HepG2 (cell line): Measurements from ENCODE around the gene KIAA0232. TPM values are rescaled to one million over a fixed set of nuclear protein-coding genes. Genes with fewer than 3 reads are reported as not detected.

Experiments used
- ATAC-seq: fragments of 200-7000 bp; cut with Tn5 transposase; 3 replicates; pipeline ENCODE4 v1.9.1; 2020; ENCODE audit warnings: mild to moderate bottlenecking, moderate library complexity
- BruUV-seq: library from RNA; stranded (reverse); fragments of 400-500 nt; replicated peaks from 2 replicates; lab custom pipeline; 2021; lab: Mats Ljungman, UMichigan
- CTCF ChIA-PET: fragments of 300-600 bp; formaldehyde crosslinking; extraction: SDS; loops from one replicate; lab custom pipeline; 2021; ENCODE audit warnings: low total read pairs, inconsistent platforms, low intra/inter-chr PET ratio; lab: Yijun Ruan, JAX
- POLR2A ChIA-PET: fragments of 350-600 bp; sonication (Branson Sonifier 250); formaldehyde crosslinking; loops from one replicate; lab custom pipeline; 2020; ENCODE audit warnings: antibody characterized with exemption, inconsistent platforms; lab: Yijun Ruan, JAX
- DNase-seq: peaks from one replicate; pipeline ENCODE4 v3.0.0-alpha.2; 2015; ENCODE audit warnings: low spot score
- FAIRE-seq: peaks from 3 replicates; lab custom pipeline; 2011; peaks lifted over from hg19 to GRCh38; lab: Jason Lieb, UNC
- H2AFZ ChIP-seq: one replicate; pipeline ENCODE4 v1.6.1; 2011; ENCODE audit warnings: low read length, inconsistent platforms
- H3K27ac ChIP-seq: fragments of 300-600 bp; 3 replicates; pipeline ENCODE4 v1.8.0; 2011; ENCODE audit warnings: mixed run types, mild to moderate bottlenecking, mixed read lengths, low read length, inconsistent platforms; ENCODE audit not compliant: insufficient read depth; ENCODE audit errors: extremely low read length
- H3K27me3 ChIP-seq, 2 experiments: fragments of 200-600 bp in 1 of 2; 2 replicates in 1 of 2; 3 replicates in 1 of 2; pipeline versions ENCODE4 v1.6.0 to v1.8.0; 2011; ENCODE audit warnings: low read length in 2 of 2, mild to moderate bottlenecking in 2 of 2, moderate library complexity in 2 of 2, inconsistent platforms in 1 of 2; ENCODE audit not compliant: insufficient read depth in 2 of 2, control insufficient read depth in 1 of 2
- H3K36me3 ChIP-seq, 2 experiments: fragments of 200-600 bp in 1 of 2; replicated peaks in 1 of 2; 2 replicates in 1 of 2; 3 replicates in 1 of 2; pipeline versions ENCODE4 v1.5.1 to v1.8.0; 2011; ENCODE audit warnings: low read length in 2 of 2, inconsistent platforms in 1 of 2; ENCODE audit not compliant: insufficient read depth in 2 of 2, control insufficient read depth in 1 of 2
- H3K4me1 ChIP-seq: 2 replicates; pipeline ENCODE4 v1.5.1; 2012; ENCODE audit warnings: low read length, inconsistent platforms; ENCODE audit not compliant: insufficient read depth
- H3K4me2 ChIP-seq: 2 replicates; pipeline ENCODE4 v1.6.0; 2011; ENCODE audit warnings: low read depth, low read length, inconsistent platforms
- H3K4me3 ChIP-seq, 3 experiments: fragments of 200-600 bp in 1 of 3; sonication (generic), shearing (Covaris generic) in 1 of 3; replicated peaks in 1 of 3; 2 replicates each; pipeline ENCODE4 v1.5.1; 2011 to 2016; ENCODE audit warnings: low read length in 3 of 3, inconsistent platforms in 2 of 3, low read depth in 2 of 3, mild to moderate bottlenecking in 2 of 3, control low read depth in 1 of 3, mixed read lengths in 1 of 3; ENCODE audit not compliant: insufficient read depth in 1 of 3
- H3K79me2 ChIP-seq: one replicate; pipeline ENCODE4 v1.6.1; 2011; ENCODE audit warnings: low read length, inconsistent platforms; ENCODE audit not compliant: insufficient read depth
- H3K9ac ChIP-seq: 2 replicates; pipeline ENCODE4 v1.6.0; 2011; ENCODE audit warnings: mild to moderate bottlenecking, low read depth, low read length, inconsistent platforms; ENCODE audit not compliant: insufficient read depth
- H3K9me3 ChIP-seq: 2 replicates; pipeline ENCODE4 v1.5.1; 2012; ENCODE audit warnings: mild to moderate bottlenecking, low read length
- H4K20me1 ChIP-seq: 2 replicates; pipeline ENCODE4 v1.6.0; 2011; ENCODE audit warnings: inconsistent platforms, mild to moderate bottlenecking, low read length, moderate library complexity; ENCODE audit not compliant: insufficient read depth
- IRX3 ChIP-seq: sonication (generic); formaldehyde crosslinking; IDR thresholded peaks from 2 replicates; pipeline ENCODE4 v1.8.1; 2023; ENCODE audit warnings: mild to moderate bottlenecking, low read depth, missing genetic modification reagents, borderline replicate concordance
- KDM5A ChIP-seq: fragments of 200-600 bp; sonication (generic); IDR thresholded peaks from 2 replicates; pipeline ENCODE4 v1.7.0; 2018; ENCODE audit warnings: antibody characterized with exemption, mild to moderate bottlenecking, low read length, borderline replicate concordance
- POLR2AphosphoS2 ChIP-seq: IDR thresholded peaks from 2 replicates; pipeline ENCODE4 v1.6.1; 2011; ENCODE audit warnings: low read depth, low read length, improper control_type of control experiment
- POLR2G ChIP-seq: fragments of 200-400 bp; formaldehyde crosslinking; IDR thresholded peaks from 2 replicates; pipeline ENCODE4 v1.6.1; 2018; ENCODE audit warnings: mild to moderate bottlenecking, low read depth, low read length, moderate library complexity
- PPARG ChIP-seq: conservative IDR thresholded peaks from 2 replicates; pipeline ENCODE4 v1.6.1; 2016; ENCODE audit warnings: missing biosample characterization, missing genetic modification reagents
- RARA ChIP-seq: IDR thresholded peaks from 2 replicates; pipeline ENCODE4 v1.6.1; 2016; ENCODE audit warnings: missing genetic modification reagents, missing compliant biosample characterization
- RBM22 ChIP-seq: fragments of 200-400 bp; formaldehyde crosslinking; optimal IDR thresholded peaks from 2 replicates; pipeline ENCODE3; 2017; ENCODE audit warnings: mild to moderate bottlenecking, low read length, moderate library complexity
- SAP130 ChIP-seq: IDR thresholded peaks from 2 replicates; pipeline ENCODE4 v1.6.1; 2016; ENCODE audit warnings: low read depth
- WGBS: methylation state at CpG from one replicate; pipeline ENCODE4 v1.1.6; 2017; ENCODE audit warnings: low lambda C conversion rate; 5-methylcytosine and 5-hydroxymethylcytosine counted together
- in situ Hi-C: cut with HindIII; loops from 2 replicates; pipeline ENCODE4 v1.10.0; 2017; ENCODE audit warnings: low pct_unique_long_range_greater_than_20kb; ENCODE audit not compliant: extremely low pct_ligation_motif_present
- intact Hi-C: fragments of 100-400 bp; cut with micrococcal nuclease; formaldehyde crosslinking; loops from one replicate; pipeline ENCODE4 v1.10.0; 2022; ENCODE audit not compliant: unreplicated experiment
- polyA plus RNA-seq, 8 experiments: library from polyadenylated mRNA; depleted of rRNA in 3 of 8; stranded (reverse) in 7 of 8; unstranded in 1 of 8; fragments of >200 nt; fragmentation: Illumina TruSeq in 4 of 8; extraction: Trizol in 4 of 8; gene quantifications; 2 replicates each; pipeline versions ENCODE4 v1.2.1 to v1.2.3, GENCODE V29; 2011 to 2016; ENCODE audit warnings: low read depth in 4 of 8, missing spikeins in 1 of 8, mixed read lengths in 1 of 8; ENCODE audit not compliant: insufficient read depth in 1 of 8
- total RNA-seq, 5 experiments: library from RNA; depleted of rRNA; stranded (reverse); fragments of >200 nt; fragmentation: Illumina TruSeq; extraction: Trizol; gene quantifications; 2 replicates each; pipeline ENCODE4 v1.2.3, GENCODE V29; 2016; ENCODE audit warnings: low read depth in 1 of 5
- TF ChIP-seq, protein P1 (sequence below): IDR thresholded peaks from 2 replicates; pipeline ENCODE4 v1.4.0; 2020; ENCODE audit warnings: mild to moderate bottlenecking, missing genetic modification reagents
- TF ChIP-seq, protein P2 (sequence below): sonication (generic); formaldehyde crosslinking; conservative IDR thresholded peaks from 2 replicates; pipeline ENCODE4 v1.4.0; 2020; ENCODE audit warnings: mild to moderate bottlenecking, missing genetic modification reagents, moderate library complexity
- TF ChIP-seq, protein P3 (sequence below): sonication (generic); formaldehyde crosslinking; IDR thresholded peaks from 2 replicates; pipeline ENCODE4 v1.4.0; 2020; ENCODE audit warnings: mild to moderate bottlenecking, missing genetic modification reagents

KIAA0232 gene
- total and polyA plus RNA-seq, 2 of the 13 experiments (the other 11 are each of a cell fraction or from before 2014, with no cell fraction given) = 7.8 to 17.1 TPM

DNA sequence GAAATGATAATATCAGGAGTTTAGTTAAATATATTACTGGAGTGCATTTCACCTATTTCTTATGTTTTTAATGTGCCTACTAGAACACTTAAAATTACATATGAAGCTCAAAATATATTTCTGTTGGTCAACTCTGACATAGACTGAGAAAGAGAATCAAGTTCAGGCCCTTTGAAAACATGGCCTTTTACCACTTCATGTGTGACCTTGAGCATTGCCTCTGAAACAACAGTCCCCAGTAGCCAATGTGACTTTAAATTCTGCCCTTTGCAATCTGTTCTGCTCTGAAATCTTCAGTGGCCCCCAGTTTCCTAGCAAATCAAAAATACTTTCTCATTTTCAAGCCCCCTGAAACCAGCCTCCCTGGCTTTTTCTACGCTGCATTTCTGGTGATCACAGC is 77.0 kb downstream of the KIAA0232 start:
- Histone ChIP-seq H3K27ac (peak overlapping the region; percentile 49), H3K79me2 (peaks cover 2% of the 10 kb centered on the region), H4K20me1 (no peaks in the 10 kb centered on the region), H3K36me3 (peaks cover 20 to 62% of the 10 kb centered on the region in 2 experiments), H3K9ac (no peak overlapping the region), H3K9me3 (no peaks in the 10 kb centered on the region), H3K4me3 (no peak overlapping the region), H3K27me3 (no peaks in the 10 kb centered on the region), H2AFZ (no peak overlapping the region), H3K4me1 (peaks cover 34% of the 10 kb centered on the region), H3K4me2 (0 out of 2 replicates have a peak overlapping the region, but pooled peaks have one; percentile 3)
- intact Hi-C loops (no loop called here), in situ Hi-C loops (no loop called here)
- POLR2A ChIA-PET = no interaction called here
- peak; percentile 72 for FAIRE-seq
- peak; percentile 84 for ATAC-seq
- 0 out of 2 replicates have a peak, but pooled peaks have one; percentile 43 for TF ChIP-seq POLR2G
- TF ChIP-seq, protein P1, sequence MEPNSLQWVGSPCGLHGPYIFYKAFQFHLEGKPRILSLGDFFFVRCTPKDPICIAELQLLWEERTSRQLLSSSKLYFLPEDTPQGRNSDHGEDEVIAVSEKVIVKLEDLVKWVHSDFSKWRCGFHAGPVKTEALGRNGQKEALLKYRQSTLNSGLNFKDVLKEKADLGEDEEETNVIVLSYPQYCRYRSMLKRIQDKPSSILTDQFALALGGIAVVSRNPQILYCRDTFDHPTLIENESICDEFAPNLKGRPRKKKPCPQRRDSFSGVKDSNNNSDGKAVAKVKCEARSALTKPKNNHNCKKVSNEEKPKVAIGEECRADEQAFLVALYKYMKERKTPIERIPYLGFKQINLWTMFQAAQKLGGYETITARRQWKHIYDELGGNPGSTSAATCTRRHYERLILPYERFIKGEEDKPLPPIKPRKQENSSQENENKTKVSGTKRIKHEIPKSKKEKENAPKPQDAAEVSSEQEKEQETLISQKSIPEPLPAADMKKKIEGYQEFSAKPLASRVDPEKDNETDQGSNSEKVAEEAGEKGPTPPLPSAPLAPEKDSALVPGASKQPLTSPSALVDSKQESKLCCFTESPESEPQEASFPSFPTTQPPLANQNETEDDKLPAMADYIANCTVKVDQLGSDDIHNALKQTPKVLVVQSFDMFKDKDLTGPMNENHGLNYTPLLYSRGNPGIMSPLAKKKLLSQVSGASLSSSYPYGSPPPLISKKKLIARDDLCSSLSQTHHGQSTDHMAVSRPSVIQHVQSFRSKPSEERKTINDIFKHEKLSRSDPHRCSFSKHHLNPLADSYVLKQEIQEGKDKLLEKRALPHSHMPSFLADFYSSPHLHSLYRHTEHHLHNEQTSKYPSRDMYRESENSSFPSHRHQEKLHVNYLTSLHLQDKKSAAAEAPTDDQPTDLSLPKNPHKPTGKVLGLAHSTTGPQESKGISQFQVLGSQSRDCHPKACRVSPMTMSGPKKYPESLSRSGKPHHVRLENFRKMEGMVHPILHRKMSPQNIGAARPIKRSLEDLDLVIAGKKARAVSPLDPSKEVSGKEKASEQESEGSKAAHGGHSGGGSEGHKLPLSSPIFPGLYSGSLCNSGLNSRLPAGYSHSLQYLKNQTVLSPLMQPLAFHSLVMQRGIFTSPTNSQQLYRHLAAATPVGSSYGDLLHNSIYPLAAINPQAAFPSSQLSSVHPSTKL (CRISPR knock-in tag) = 0 out of 2 replicates have a peak, but pooled peaks have one; percentile 25
- TF ChIP-seq, protein P2, sequence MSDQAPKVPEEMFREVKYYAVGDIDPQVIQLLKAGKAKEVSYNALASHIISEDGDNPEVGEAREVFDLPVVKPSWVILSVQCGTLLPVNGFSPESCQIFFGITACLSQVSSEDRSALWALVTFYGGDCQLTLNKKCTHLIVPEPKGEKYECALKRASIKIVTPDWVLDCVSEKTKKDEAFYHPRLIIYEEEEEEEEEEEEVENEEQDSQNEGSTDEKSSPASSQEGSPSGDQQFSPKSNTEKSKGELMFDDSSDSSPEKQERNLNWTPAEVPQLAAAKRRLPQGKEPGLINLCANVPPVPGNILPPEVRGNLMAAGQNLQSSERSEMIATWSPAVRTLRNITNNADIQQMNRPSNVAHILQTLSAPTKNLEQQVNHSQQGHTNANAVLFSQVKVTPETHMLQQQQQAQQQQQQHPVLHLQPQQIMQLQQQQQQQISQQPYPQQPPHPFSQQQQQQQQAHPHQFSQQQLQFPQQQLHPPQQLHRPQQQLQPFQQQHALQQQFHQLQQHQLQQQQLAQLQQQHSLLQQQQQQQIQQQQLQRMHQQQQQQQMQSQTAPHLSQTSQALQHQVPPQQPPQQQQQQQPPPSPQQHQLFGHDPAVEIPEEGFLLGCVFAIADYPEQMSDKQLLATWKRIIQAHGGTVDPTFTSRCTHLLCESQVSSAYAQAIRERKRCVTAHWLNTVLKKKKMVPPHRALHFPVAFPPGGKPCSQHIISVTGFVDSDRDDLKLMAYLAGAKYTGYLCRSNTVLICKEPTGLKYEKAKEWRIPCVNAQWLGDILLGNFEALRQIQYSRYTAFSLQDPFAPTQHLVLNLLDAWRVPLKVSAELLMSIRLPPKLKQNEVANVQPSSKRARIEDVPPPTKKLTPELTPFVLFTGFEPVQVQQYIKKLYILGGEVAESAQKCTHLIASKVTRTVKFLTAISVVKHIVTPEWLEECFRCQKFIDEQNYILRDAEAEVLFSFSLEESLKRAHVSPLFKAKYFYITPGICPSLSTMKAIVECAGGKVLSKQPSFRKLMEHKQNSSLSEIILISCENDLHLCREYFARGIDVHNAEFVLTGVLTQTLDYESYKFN (CRISPR knock-in tag) = peak; percentile 43
- 0 out of 2 replicates have a peak, but pooled peaks have one; percentile 51 for TF ChIP-seq PPARG (CRISPR knock-in tag)
- peak; percentile 71 for TF ChIP-seq RARA (CRISPR knock-in tag)
- TF ChIP-seq SAP130 = peak; percentile 50
- 0 out of 2 replicates have a peak, but pooled peaks have one; percentile 65 for TF ChIP-seq POLR2AphosphoS2
- peak; percentile 98 for TF ChIP-seq RBM22
- TF ChIP-seq KDM5A = no peak
- no peak for TF ChIP-seq IRX3 (CRISPR knock-in tag)
- TF ChIP-seq, protein P3, sequence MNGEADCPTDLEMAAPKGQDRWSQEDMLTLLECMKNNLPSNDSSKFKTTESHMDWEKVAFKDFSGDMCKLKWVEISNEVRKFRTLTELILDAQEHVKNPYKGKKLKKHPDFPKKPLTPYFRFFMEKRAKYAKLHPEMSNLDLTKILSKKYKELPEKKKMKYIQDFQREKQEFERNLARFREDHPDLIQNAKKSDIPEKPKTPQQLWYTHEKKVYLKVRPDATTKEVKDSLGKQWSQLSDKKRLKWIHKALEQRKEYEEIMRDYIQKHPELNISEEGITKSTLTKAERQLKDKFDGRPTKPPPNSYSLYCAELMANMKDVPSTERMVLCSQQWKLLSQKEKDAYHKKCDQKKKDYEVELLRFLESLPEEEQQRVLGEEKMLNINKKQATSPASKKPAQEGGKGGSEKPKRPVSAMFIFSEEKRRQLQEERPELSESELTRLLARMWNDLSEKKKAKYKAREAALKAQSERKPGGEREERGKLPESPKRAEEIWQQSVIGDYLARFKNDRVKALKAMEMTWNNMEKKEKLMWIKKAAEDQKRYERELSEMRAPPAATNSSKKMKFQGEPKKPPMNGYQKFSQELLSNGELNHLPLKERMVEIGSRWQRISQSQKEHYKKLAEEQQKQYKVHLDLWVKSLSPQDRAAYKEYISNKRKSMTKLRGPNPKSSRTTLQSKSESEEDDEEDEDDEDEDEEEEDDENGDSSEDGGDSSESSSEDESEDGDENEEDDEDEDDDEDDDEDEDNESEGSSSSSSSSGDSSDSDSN = no peak
- CTCF ChIA-PET = no interaction called here
- DNase-seq = peak; percentile 27
- no TSS peak for BruUV-seq
- WGBS = 97% methylated on average over 1 of the region's 1 CpG
